Retinal pigment epithelial cell (primary cell): ENCODE data around the gene SAYSD1.
A peak's percentile ranks its signal among the peaks of the same experiment; 100 is the strongest.

Experiments
- DNase-seq: peaks from one replicate; pipeline ENCODE4 v3.0.0-alpha.2; 2010; ENCODE audit warnings: low read depth
- H3K4me3 ChIP-seq: 2 replicates; pipeline ENCODE4 v1.5.1; 2011; ENCODE audit warnings: mild to moderate bottlenecking, low read length, control low read depth, moderate library complexity
- CTCF ChIP-seq: conservative IDR thresholded peaks from 2 replicates; pipeline ENCODE4 v1.5.1; 2011; ENCODE audit warnings: low read depth, low read length, control low read depth, inconsistent platforms

The SAYSD1 gene

DNA sequence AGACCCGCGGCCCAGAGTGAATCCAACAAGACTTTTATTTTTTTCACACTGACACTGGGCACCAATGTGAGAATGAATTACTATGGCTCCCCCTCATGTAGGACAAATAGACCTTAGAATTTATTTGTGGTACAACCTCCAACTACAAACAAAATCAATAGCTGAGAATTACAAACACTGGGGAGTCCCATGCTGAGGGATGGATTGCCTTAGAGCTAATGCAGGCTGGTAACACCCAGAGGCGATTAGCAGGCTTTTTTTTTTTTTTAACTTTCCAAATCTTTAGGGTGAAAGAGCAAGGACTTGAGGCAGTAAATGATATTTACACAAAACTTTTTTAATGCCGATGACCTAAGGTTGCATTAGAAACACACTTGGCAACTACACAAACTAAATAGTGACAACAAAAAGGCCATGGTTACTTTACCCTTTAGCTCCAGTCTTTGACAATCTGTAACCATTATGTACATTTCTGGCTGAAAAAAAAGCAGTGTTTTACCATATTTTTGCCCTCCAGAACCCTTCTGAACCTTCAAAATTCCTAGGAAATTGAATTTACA lies 21.8 kb downstream of the SAYSD1 start:
- no peak overlapping the region for H3K4me3 ChIP-seq
- DNase-seq = no peak
- no peak for TF ChIP-seq CTCF

DNA sequence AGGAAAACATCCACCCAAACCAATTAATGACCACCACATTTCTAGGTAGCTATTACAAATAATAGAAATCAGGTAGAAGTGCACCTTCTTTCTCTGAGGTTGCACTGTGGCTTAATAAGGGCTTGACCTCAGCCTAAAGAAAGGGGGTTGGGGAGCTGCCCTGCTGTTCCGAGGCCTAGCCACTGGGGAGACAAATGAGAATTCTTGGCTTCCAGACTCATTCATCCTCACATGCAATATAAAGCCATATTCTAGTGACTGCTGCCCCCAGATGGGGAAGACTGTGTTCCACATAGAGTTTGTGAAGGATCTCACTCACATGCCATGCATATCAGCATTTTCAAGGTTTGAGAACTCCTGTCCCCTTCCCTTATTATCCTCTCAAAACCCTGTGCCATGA lies 22.9 kb downstream of the SAYSD1 start:
- no peak for TF ChIP-seq CTCF
- no peak for DNase-seq
- H3K4me3 ChIP-seq = no peak overlapping the region

GRCh38 chr6:39091220-39091619 lies 23.8 kb downstream of the SAYSD1 start:
- no peak for DNase-seq
- no peak overlapping the region for H3K4me3 ChIP-seq
- TF ChIP-seq CTCF = no peak

DNA sequence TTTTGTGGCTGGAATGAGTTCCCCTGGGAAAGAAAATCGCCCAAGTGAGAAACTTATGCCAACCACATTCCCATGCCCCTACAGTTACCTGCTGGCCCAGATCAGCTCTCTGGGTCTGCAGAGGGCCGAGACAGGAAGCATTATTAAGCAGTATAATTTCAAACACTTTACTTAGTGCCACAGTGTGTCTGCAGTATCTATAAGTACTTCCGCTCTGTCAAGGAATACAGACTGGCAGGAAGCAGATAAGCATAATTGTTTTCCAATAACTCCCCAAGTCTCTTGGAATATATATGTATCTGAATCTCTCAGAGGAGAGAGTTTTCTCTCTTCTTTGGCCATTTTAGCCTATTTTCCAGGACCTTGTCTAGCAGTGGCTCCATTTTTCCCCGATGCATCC lies 24.9 kb downstream of the SAYSD1 start:
- TF ChIP-seq CTCF = no peak
- DNase-seq = no peak
- no peak overlapping the region for H3K4me3 ChIP-seq

GRCh38 chr6:39088331-39088730 lies 26.7 kb downstream of the SAYSD1 start:
- DNase-seq = peak; percentile 31
- no peak overlapping the region for H3K4me3 ChIP-seq
- TF ChIP-seq CTCF = peak; percentile 55

DNA sequence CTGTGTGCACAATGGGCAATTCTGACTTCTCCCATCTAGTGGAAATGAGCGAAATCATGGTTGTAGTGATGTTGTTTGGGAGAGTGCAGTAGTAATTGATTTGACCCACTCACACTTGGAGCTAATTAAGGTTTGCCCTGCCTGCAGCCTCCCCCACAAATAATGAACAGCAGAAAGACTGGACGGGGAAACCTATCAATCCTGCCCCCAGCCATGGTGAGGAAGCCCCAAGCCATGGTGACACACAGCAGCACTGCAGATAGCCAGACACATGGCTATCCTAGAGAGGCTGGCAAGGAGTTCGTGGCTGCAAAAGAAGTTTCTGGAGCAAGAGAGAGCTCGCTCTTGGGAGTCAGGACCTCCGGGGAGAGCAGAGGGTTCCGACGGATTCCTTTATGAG lies 27.8 kb downstream of the SAYSD1 start:
- no peak for TF ChIP-seq CTCF
- H3K4me3 ChIP-seq = no peak overlapping the region
- DNase-seq = no peak

DNA sequence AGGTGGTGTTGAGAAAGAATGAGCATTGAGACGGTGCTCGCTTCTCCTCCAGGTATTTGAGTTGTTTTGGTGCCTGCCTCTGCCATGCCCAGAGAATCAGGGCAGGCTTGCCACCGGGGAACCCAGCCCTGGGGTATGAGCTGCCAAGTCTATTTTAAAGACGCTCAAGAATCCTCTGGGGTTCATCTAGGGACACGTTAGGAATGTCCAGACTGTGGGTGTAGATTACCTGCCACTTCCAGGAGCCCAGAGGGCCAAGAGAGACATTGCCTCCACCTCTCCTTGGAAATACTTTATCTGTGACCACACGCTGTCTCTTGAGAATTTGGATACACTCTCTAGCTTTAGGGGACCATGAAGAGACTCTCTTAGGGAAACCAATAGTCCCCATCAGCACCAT lies 28.3 kb downstream of the SAYSD1 start:
- no peak for TF ChIP-seq CTCF
- DNase-seq = no peak
- no peak overlapping the region for H3K4me3 ChIP-seq
